ENCODE data around the gene PTPRN2. TPM values are rescaled to one million over a fixed set of nuclear protein-coding genes. Genes with fewer than 3 reads are reported as not detected.

The PTPRN2 gene
- total RNA-seq, 5 donors from 2014 or later (not counting 1 experiment from before 2014, with no cell fraction given): 0.60 to 1.7 (median 0.82) TPM

DNA sequence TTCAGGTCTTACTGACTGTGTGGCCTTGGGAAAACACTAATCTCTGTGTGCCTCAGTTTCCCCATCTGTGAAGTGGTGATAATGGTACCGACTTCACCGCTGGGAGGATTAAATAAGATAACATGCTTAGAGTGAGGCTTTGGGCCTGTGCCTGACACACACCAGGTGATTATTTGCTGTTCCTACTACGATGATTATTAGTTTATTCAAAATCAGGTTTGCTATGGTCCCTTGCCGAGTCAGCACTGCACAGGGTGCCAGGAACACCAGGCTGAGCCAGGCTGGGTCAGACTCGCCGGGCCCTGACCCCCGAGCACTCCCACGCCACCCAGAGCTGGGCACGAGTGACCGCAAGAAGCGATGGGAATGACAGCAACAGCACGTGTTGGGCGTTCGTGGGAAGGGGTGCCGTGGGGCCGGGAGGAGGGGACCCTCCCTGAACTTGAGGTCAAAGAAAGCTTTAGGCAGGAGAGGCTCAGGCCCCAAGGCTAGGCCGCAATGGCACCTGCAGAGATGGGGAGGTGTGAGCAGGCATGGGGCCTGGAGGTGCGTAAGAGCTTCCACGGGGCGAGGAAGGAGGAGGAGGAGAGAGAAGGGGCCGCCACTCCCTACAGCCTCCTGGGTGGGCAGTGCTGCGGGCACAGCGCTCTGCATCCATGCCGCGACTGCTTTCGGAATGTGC is 925.4 kb downstream of the PTPRN2 start:
- Mint-ChIP-seq H3K27ac (no peak overlapping the region), H3K36me3 (no peaks in the 10 kb centered on the region), H3K4me3 (no peak overlapping the region), H3K27me3 (no peaks in the 10 kb centered on the region), H3K9me3 (no peaks in the 10 kb centered on the region), H3K4me1 (peaks cover 8 to 14% (median 10%) of the 10 kb centered on the region in 3 donors)
- no peak for ATAC-seq (replicated peaks in 1 of 4)
- peaks cover 6 to 19% of the 10 kb centered on the region in 2 experiments for H3K4me1 ChIP-seq (ENCODE audit: control insufficient read depth in 1 of 2, extremely low read depth in 1 of 2, insufficient read depth in 2 of 2, low read length in 2 of 2)
- WGBS (ENCODE audit: insufficient coverage): 86% methylated on average over 19 of the region's 26 CpGs
- no peaks in the 10 kb centered on the region for H3K36me3 ChIP-seq (ENCODE audit: control insufficient read depth in 2 of 2, extremely low read depth in 1 of 2, insufficient read depth in 1 of 2, low read length in 1 of 2)
- H3K27ac ChIP-seq (ENCODE audit: low read length): no peak overlapping the region
- ChIA-PET POLR2A (no interaction called here), CTCF (no interaction called here)
- no peak for DNase-seq
- H3K4me3 ChIP-seq (ENCODE audit: control insufficient read depth in 1 of 2, extremely low read depth in 1 of 2, low read length in 1 of 2): no peak overlapping the region
- no peaks in the 10 kb centered on the region for H3K9me3 ChIP-seq
- peaks cover 0 to 18% of the 10 kb centered on the region in 2 experiments for H3K27me3 ChIP-seq (replicated peaks in 1 of 2; ENCODE audit: control insufficient read depth in 2 of 2, extremely low read depth in 1 of 2, insufficient read depth in 2 of 2, low read length in 1 of 2)

DNA sequence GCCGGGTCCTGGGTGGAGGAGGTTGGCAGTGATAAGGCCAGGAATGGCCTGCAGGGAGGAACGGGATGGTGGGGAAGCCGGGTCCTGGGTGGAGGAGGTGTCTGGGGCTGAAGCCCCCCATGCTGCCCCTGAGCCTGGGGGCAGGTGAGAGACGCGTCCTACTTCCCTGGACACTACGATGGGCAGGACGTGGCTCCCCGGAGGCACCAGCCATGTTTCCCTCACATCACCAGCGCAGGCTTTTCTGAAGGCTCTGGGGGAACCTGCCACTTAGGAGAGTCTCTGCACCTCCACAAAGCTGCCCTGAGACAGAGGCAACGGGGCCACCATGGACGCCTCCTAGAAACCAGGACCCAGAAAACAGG is 926.0 kb downstream of the PTPRN2 start:
- H3K4me1 Mint-ChIP-seq: peaks cover 8 to 14% (median 10%) of the 10 kb centered on the region in 3 donors
- H3K27me3 Mint-ChIP-seq: no peaks in the 10 kb centered on the region
- ATAC-seq (replicated peaks in 1 of 4): no peak
- H3K4me3 Mint-ChIP-seq: no peak overlapping the region
- peaks cover 6 to 19% of the 10 kb centered on the region in 2 experiments for H3K4me1 ChIP-seq (ENCODE audit: control insufficient read depth in 1 of 2, extremely low read depth in 1 of 2, insufficient read depth in 2 of 2, low read length in 2 of 2)
- DNase-seq: no peak
- H3K27ac Mint-ChIP-seq: no peak overlapping the region
- H3K27me3 ChIP-seq (replicated peaks in 1 of 2; ENCODE audit: control insufficient read depth in 2 of 2, extremely low read depth in 1 of 2, insufficient read depth in 2 of 2, low read length in 1 of 2): peaks cover 0 to 17% of the 10 kb centered on the region in 2 experiments
- no peaks in the 10 kb centered on the region for H3K9me3 ChIP-seq
- H3K4me3 ChIP-seq (ENCODE audit: control insufficient read depth in 1 of 2, extremely low read depth in 1 of 2, low read length in 1 of 2): no peak overlapping the region
- 90% methylated on average over 11 of the region's 11 CpGs for WGBS (ENCODE audit: insufficient coverage)
- H3K36me3 Mint-ChIP-seq: no peaks in the 10 kb centered on the region
- no peaks in the 10 kb centered on the region for H3K36me3 ChIP-seq (ENCODE audit: control insufficient read depth in 2 of 2, extremely low read depth in 1 of 2, insufficient read depth in 1 of 2, low read length in 1 of 2)
- ChIA-PET CTCF (no interaction called here), POLR2A (no interaction called here)
- no peak overlapping the region for H3K27ac ChIP-seq (ENCODE audit: low read length)
- no peaks in the 10 kb centered on the region for H3K9me3 Mint-ChIP-seq

DNA sequence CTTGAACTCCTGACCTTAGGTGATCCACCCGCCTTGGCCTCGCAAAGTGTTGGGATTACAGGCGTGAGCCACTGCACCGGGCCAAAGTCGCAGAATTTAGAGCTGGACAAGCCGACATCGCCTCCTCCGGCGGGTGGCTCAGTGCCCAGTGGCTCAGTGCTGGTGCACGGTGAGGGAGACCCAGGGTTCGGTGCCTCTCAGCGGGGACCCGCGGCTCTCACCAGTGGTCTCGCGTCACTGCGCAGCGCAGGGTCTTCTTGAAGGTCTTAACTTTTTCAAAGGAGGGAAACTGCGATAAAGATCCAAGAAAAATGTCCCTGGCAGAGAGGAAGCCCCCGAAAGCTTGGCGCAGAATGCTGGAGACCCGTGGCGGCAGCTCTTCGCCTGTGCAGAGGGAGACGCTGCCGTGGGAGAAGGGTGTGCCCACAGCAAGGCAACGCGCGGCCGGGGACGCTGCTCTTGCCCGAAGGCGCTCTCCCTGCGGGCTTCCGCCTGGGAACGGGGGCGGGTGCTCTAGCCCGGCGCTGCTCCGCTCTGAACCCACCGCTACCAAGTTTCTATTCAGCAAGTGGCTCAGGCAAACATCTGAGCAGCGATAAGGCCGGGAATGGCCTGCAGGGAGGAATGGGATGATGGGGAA is 926.5 kb downstream of the PTPRN2 start:
- POLR2A ChIA-PET: no interaction called here
- H3K36me3 ChIP-seq (ENCODE audit: control insufficient read depth in 2 of 2, extremely low read depth in 1 of 2, insufficient read depth in 1 of 2, low read length in 1 of 2): no peaks in the 10 kb centered on the region
- no peak overlapping the region for H3K4me3 Mint-ChIP-seq
- no peaks in the 10 kb centered on the region for H3K36me3 Mint-ChIP-seq
- H3K9me3 Mint-ChIP-seq: no peaks in the 10 kb centered on the region
- H3K4me1 ChIP-seq (ENCODE audit: control insufficient read depth in 1 of 2, extremely low read depth in 1 of 2, insufficient read depth in 2 of 2, low read length in 2 of 2): peaks cover 6 to 19% of the 10 kb centered on the region in 2 experiments
- ATAC-seq (replicated peaks in 1 of 4): no peak
- H3K4me3 ChIP-seq (ENCODE audit: control insufficient read depth in 1 of 2, extremely low read depth in 1 of 2, low read length in 1 of 2): no peak overlapping the region
- CTCF ChIA-PET: no interaction called here
- H3K27me3 Mint-ChIP-seq: no peaks in the 10 kb centered on the region
- H3K27ac Mint-ChIP-seq: no peak overlapping the region
- no peaks in the 10 kb centered on the region for H3K9me3 ChIP-seq
- WGBS (ENCODE audit: insufficient coverage): 93% methylated on average over 38 of the region's 43 CpGs
- peaks cover 8 to 12% (median 10%) of the 10 kb centered on the region in 3 donors for H3K4me1 Mint-ChIP-seq
- no peak overlapping the region for H3K27ac ChIP-seq (ENCODE audit: low read length)
- no peak for DNase-seq
- peaks cover 0 to 21% of the 10 kb centered on the region in 2 experiments for H3K27me3 ChIP-seq (replicated peaks in 1 of 2; ENCODE audit: control insufficient read depth in 2 of 2, extremely low read depth in 1 of 2, insufficient read depth in 2 of 2, low read length in 1 of 2)

DNA sequence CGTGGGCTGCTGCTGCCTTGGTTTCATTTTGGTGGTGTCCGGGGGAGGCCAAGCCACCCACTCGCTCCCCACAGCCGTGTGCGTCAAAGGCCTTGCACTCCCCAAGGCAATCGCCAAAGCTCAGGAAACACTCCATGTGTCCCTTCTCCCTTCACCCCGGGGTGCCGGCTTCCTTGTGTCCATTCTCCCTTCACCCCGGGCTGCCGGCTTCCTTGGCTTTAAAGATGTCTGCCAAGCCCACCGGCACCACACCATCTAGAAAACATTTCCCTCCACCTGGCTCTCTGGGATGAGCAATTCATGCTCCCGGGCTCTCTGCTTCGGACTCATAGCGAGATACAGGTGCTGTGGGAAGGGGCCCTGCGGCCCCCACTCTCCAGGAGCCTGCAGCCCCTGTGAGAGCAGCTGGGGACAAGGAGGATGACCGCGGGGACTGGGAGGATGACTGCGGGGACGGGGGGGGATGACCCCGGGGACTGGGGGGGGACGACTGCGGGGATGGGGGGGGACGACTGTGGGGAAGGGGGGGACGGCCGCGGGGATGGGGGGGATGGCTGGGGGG is 928.7 kb downstream of the PTPRN2 start:
- Mint-ChIP-seq H3K36me3 (no peaks in the 10 kb centered on the region), H3K27me3 (no peaks in the 10 kb centered on the region), H3K9me3 (no peaks in the 10 kb centered on the region), H3K4me3 (no peak overlapping the region), H3K4me1 (peaks cover 8 to 12% (median 10%) of the 10 kb centered on the region in 3 donors), H3K27ac (no peak overlapping the region)
- H3K4me3 ChIP-seq (ENCODE audit: control insufficient read depth in 1 of 2, extremely low read depth in 1 of 2, low read length in 1 of 2): no peak overlapping the region
- ChIA-PET POLR2A (no interaction called here), CTCF (no interaction called here)
- H3K4me1 ChIP-seq (ENCODE audit: control insufficient read depth in 1 of 2, extremely low read depth in 1 of 2, insufficient read depth in 2 of 2, low read length in 2 of 2): peaks cover 6 to 19% of the 10 kb centered on the region in 2 experiments
- peaks cover 0 to 19% of the 10 kb centered on the region in 2 experiments for H3K27me3 ChIP-seq (replicated peaks in 1 of 2; ENCODE audit: control insufficient read depth in 2 of 2, extremely low read depth in 1 of 2, insufficient read depth in 2 of 2, low read length in 1 of 2)
- H3K36me3 ChIP-seq (ENCODE audit: control insufficient read depth in 2 of 2, extremely low read depth in 1 of 2, insufficient read depth in 1 of 2, low read length in 1 of 2): no peaks in the 10 kb centered on the region
- ATAC-seq (replicated peaks in 1 of 4) (no peak), DNase-seq (no peak)
- H3K27ac ChIP-seq (ENCODE audit: low read length): no peak overlapping the region
- H3K9me3 ChIP-seq: no peaks in the 10 kb centered on the region
- 74% methylated on average over 13 of the region's 26 CpGs for WGBS (ENCODE audit: insufficient coverage)

DNA sequence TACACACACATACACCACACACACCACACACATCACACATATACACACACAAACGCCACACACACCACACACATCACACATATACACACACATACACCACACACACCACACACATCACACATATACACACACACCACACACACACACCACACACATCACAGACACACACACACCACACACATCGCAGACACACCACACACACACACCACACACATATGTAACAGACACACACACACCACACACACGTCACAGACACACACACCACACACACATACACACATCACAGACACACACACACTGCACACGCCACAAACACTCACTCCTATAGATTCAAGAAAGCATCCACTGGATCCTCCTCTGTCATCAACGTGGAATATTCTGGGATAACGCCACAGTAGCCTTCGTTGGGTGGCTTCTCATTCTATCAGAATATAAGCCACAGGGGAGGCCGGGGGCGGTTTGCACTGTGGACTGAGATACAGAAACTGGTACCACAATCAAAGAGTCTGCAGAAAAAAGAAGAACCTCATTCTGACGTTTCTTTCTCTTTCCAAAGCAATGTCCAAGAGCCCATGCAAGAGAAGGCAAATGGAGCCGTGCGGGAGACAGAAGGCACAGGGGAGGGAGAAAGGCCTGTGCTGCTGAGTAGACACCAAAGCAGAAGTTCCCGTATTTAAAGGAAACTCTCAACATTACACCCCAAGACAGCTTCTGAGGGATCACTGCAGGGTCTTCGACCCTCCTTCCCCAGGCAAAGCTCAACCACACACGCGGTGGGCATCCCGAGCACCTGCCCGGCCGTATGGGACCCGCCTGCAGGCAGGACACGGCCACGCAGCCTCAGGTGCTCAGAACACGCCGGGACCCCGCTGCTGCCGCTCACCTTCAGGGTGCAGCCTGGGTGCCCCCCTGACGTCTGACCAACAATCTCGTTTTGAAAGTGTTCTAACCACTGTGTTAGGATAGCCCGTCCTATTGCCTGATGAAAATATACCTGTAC is 929.6 kb downstream of the PTPRN2 start:
- CTCF ChIA-PET: no interaction called here
- Histone ChIP-seq H3K36me3 (ENCODE audit: control insufficient read depth in 2 of 2, extremely low read depth in 1 of 2, insufficient read depth in 1 of 2, low read length in 1 of 2) (no peaks in the 10 kb centered on the region), H3K27ac (ENCODE audit: low read length) (no peak overlapping the region), H3K27me3 (replicated peaks in 1 of 2; ENCODE audit: control insufficient read depth in 2 of 2, extremely low read depth in 1 of 2, insufficient read depth in 2 of 2, low read length in 1 of 2) (peaks cover 0 to 19% of the 10 kb centered on the region in 2 experiments), H3K4me3 (ENCODE audit: control insufficient read depth in 1 of 2, extremely low read depth in 1 of 2, low read length in 1 of 2) (no peak overlapping the region), H3K4me1 (ENCODE audit: control insufficient read depth in 1 of 2, extremely low read depth in 1 of 2, insufficient read depth in 2 of 2, low read length in 2 of 2) (peaks cover 6 to 19% of the 10 kb centered on the region in 2 experiments), H3K9me3 (no peaks in the 10 kb centered on the region)
- WGBS (ENCODE audit: insufficient coverage): 84% methylated on average over 21 of the region's 29 CpGs
- H3K27me3 Mint-ChIP-seq: no peaks in the 10 kb centered on the region
- POLR2A ChIA-PET: no interaction called here
- no peak overlapping the region for H3K27ac Mint-ChIP-seq
- peaks cover 8 to 12% (median 10%) of the 10 kb centered on the region in 3 donors for H3K4me1 Mint-ChIP-seq
- DNase-seq: no peak
- no peaks in the 10 kb centered on the region for H3K36me3 Mint-ChIP-seq
- H3K9me3 Mint-ChIP-seq: no peaks in the 10 kb centered on the region
- ATAC-seq (replicated peaks in 1 of 4): no peak
- H3K4me3 Mint-ChIP-seq: no peak overlapping the region

DNA sequence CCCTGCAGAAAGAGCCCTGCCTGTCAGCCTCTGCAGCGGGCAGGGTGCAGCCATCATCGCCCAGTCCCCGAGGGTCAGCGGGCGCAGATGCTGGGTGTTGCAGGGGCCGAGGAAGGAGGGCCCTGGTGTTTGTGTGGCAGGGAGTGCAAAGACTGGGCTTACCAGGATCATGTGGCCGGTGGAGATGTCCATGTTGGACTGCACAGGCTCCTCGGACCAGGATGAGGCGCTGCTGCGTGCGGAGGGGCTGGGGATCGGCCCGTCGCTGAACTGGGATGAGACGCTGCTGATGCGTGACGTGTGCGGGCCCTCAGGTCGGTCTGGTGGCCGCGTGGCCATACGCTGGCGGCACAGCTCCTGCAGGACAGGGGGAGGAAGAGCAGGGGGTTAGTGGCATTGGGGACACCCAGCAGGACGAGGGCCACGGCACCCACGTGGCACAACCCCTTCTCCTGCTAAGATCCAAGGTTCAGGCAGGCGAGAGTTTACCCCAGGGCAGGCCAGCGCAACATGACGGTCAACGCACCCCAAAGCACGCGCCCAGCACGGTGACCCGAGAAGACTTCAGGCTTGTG is 931.3 kb downstream of the PTPRN2 start:
- H3K27ac Mint-ChIP-seq: no peak overlapping the region
- CTCF ChIA-PET: no interaction called here
- no peaks in the 10 kb centered on the region for H3K9me3 ChIP-seq
- peaks cover 6 to 19% of the 10 kb centered on the region in 2 experiments for H3K4me1 ChIP-seq (ENCODE audit: control insufficient read depth in 1 of 2, extremely low read depth in 1 of 2, insufficient read depth in 2 of 2, low read length in 2 of 2)
- H3K4me1 Mint-ChIP-seq: peaks cover 8 to 12% (median 10%) of the 10 kb centered on the region in 3 donors
- H3K36me3 ChIP-seq (ENCODE audit: control insufficient read depth in 2 of 2, extremely low read depth in 1 of 2, insufficient read depth in 1 of 2, low read length in 1 of 2): no peaks in the 10 kb centered on the region
- H3K4me3 Mint-ChIP-seq: no peak overlapping the region
- POLR2A ChIA-PET: no interaction called here
- no peak overlapping the region for H3K27ac ChIP-seq (ENCODE audit: low read length)
- DNase-seq (no peak), ATAC-seq (replicated peaks in 1 of 4) (no peak)
- no peaks in the 10 kb centered on the region for H3K27me3 Mint-ChIP-seq
- no peak overlapping the region for H3K4me3 ChIP-seq (ENCODE audit: control insufficient read depth in 1 of 2, extremely low read depth in 1 of 2, low read length in 1 of 2)
- peaks cover 0 to 28% of the 10 kb centered on the region in 2 experiments for H3K27me3 ChIP-seq (replicated peaks in 1 of 2; ENCODE audit: control insufficient read depth in 2 of 2, extremely low read depth in 1 of 2, insufficient read depth in 2 of 2, low read length in 1 of 2)
- no peaks in the 10 kb centered on the region for H3K9me3 Mint-ChIP-seq
- WGBS (ENCODE audit: insufficient coverage): 97% methylated on average over 31 of the region's 34 CpGs
- no peaks in the 10 kb centered on the region for H3K36me3 Mint-ChIP-seq
